Vagina (tissue), 2 donors: ENCODE measurements around the gene PARD6G.

Source experiments
- POLR2A ChIP-seq, 2 donors: fragments of 450-650 bp; IDR thresholded peaks; one replicate each; pipeline ENCODE4 v1.6.1; 2017; ENCODE audit warnings: antibody characterized with exemption in 2 of 2, mild to moderate bottlenecking in 2 of 2, moderate library complexity in 2 of 2
- TF ChIP-seq, protein P1 (sequence below), 3 experiments: fragments of 450-650 bp in 2 of 3; fragments of 200-600 bp in 1 of 3; sonication (generic) in 1 of 3; IDR thresholded peaks; one replicate each; pipeline ENCODE4 v1.5.1; 2017 to 2019; ENCODE audit warnings: antibody characterized with exemption in 3 of 3, mild to moderate bottlenecking in 2 of 3, moderate library complexity in 2 of 3

DNA sequence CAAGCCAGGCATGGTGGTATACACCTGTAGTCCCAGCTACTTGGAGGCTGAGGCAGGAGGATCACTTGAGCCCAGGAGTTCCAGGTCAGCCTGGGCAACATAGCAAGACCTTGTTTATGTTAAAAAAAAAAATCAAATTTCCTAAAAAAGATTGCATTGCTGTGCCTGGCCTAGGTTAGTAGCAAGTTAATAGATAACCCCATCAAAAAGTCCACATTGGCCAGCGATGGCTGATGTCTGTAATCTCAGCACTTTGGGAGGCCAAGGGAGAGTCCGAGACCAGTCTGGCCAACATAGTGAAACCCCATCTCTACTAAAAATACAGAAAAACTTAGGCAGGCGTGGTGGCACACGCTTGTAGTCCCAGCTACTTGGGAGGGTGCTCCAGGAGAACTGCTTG lies 38.7 kb downstream of the PARD6G start:
- TF ChIP-seq, protein P1, sequence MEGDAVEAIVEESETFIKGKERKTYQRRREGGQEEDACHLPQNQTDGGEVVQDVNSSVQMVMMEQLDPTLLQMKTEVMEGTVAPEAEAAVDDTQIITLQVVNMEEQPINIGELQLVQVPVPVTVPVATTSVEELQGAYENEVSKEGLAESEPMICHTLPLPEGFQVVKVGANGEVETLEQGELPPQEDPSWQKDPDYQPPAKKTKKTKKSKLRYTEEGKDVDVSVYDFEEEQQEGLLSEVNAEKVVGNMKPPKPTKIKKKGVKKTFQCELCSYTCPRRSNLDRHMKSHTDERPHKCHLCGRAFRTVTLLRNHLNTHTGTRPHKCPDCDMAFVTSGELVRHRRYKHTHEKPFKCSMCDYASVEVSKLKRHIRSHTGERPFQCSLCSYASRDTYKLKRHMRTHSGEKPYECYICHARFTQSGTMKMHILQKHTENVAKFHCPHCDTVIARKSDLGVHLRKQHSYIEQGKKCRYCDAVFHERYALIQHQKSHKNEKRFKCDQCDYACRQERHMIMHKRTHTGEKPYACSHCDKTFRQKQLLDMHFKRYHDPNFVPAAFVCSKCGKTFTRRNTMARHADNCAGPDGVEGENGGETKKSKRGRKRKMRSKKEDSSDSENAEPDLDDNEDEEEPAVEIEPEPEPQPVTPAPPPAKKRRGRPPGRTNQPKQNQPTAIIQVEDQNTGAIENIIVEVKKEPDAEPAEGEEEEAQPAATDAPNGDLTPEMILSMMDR (IDR thresholded peaks at IDR 0.05) = no peak
- no peak for TF ChIP-seq POLR2A (IDR thresholded peaks at IDR 0.05)
